SH-SY5Y (cell line): ENCODE data around the gene ZNF451.

Experiments used
- GATA2 ChIP-seq: IDR thresholded peaks from 2 replicates; pipeline ENCODE4 v1.6.1; 2011; ENCODE audit warnings: mild to moderate bottlenecking, low read depth, low read length
- GATA3 ChIP-seq: IDR thresholded peaks from 2 replicates; pipeline ENCODE4 v1.6.1; 2011; ENCODE audit warnings: low read depth, mild to moderate bottlenecking, low read length, moderate library complexity

GRCh38 chr6:57172136-57173055, 82.4 kb downstream of the ZNF451 start, which contains the start of gene BAG2:
- TF ChIP-seq GATA2 (no peak), GATA3 (no peak)
